Erythroblast (primary cell): Measurements from ENCODE around the gene POLRMT.

Source experiments
- GATA1 ChIP-seq: IDR thresholded peaks from 2 replicates; pipeline ENCODE4 v1.6.1; 2011; ENCODE audit warnings: low read depth, mild to moderate bottlenecking, control low read depth, low read length, moderate library complexity
- POLR2A ChIP-seq: IDR thresholded peaks from 2 replicates; pipeline ENCODE4 v1.6.1; 2011; ENCODE audit warnings: mild to moderate bottlenecking, low read length

- TF ChIP-seq POLR2A: no peak
- no peak for TF ChIP-seq GATA1
These were observed 676 bp upstream of the POLRMT start for GRCh38 chr19:633786-634639.
